ENCODE results near the gene ABHD17B. TPM values are rescaled to one million over a fixed set of nuclear protein-coding genes. Genes with fewer than 3 reads are reported as not detected.

ABHD17B gene
- total RNA-seq, 4 donors from 2014 or later, result 11.5 to 67.2 (median 16.2) TPM

GRCh38 chr9:71924576-71924975 is 13.6 kb upstream of the ABHD17B start:
- peak overlapping the region in 1 of 2 donors; percentile 12 for H3K27ac ChIP-seq

DNA sequence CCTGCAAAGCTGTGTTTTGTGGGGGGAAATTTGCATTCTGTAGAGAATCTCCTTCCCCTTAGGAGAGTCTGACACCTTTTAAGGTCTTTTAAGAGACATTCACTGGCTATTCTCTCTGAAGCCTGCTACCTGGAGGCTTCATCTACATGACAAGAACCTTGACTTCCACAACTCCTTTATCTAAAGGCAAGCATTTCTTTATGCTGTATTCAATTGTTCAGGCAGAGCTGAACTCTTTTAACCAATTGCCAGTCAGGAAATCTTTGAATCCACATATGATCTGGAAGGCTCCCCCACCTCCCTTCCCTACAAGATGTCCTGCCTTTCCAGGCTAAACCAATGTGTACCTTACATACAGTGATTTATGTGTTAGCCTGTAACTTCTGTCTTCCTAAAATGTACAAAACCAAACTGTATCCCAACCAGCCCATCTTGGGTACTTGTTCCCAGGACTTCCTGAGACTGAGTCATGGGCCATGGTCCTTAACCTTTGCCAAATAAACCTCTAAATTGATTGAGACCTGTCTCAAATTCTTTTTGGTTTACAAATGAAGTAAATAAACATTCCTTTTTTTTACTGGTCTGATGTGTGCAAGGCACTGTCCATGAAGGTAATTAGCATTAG is 10.3 kb upstream of the ABHD17B start:
- Histone ChIP-seq H3K36me3 (no peaks in the 10 kb centered on the region), H3K4me3 (no peak overlapping the region), H3K4me1 (no peaks in the 10 kb centered on the region), H3K27me3 (no peaks in the 10 kb centered on the region), H3K27ac (no peak overlapping the region), H3K9me3 (no peaks in the 10 kb centered on the region)
- no peak for DNase-seq
- TF ChIP-seq CTCF (IDR thresholded peaks at IDR 0.05) (no peak), POLR2A (IDR thresholded peaks at IDR 0.05) (no peak)
- intact Hi-C loops (cut with DNase I; ENCODE audit: low total_unique reads), result no loop called here

More at GRCh38 chr9:71924576-71924975, 13.6 kb upstream of the ABHD17B start:
- no peaks in the 10 kb centered on the region for H3K36me3 ChIP-seq
- H3K9me3 ChIP-seq, result no peaks in the 10 kb centered on the region
- TF ChIP-seq CTCF (IDR thresholded peaks at IDR 0.05) (no peak), POLR2A (IDR thresholded peaks at IDR 0.05) (no peak)
- no peak for DNase-seq
- intact Hi-C loops (cut with DNase I; ENCODE audit: low total_unique reads), result no loop called here
- H3K27me3 ChIP-seq, result no peaks in the 10 kb centered on the region
- H3K4me1 ChIP-seq, result no peaks in the 10 kb centered on the region
- H3K4me3 ChIP-seq, result no peak overlapping the region

GRCh38 chr9:71920456-71921189 is 9.6 kb upstream of the ABHD17B start:
- no peaks in the 10 kb centered on the region for H3K4me1 ChIP-seq
- H3K9me3 ChIP-seq, result no peaks in the 10 kb centered on the region
- DNase-seq, result no peak
- no peaks in the 10 kb centered on the region for H3K36me3 ChIP-seq
- intact Hi-C loops (cut with DNase I; ENCODE audit: low total_unique reads), result no loop called here
- no peak overlapping the region for H3K4me3 ChIP-seq
- no peak for TF ChIP-seq POLR2A (IDR thresholded peaks at IDR 0.05)
- no peak for TF ChIP-seq CTCF (IDR thresholded peaks at IDR 0.05)
- no peaks in the 10 kb centered on the region for H3K27me3 ChIP-seq
- no peak overlapping the region for H3K27ac ChIP-seq

DNA sequence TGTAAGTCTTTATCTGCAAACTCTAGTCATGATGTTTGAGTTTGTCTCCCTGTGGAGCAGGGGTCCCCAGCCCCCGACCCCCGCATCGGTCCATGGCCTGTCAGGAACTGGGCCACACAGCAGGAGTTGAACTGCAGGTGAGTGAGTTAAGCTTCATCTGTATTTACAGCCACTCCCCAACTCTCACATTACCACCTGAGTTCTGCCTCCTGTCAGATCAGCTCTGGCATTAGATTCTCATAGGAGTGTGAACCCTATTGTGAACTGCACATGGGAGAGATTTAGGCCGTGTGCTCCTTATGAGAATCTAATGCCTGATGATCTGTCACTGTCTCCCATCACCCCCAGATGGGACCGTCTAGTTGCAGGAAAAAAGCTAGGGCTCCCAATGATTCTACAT is 7.4 kb upstream of the ABHD17B start:
- intact Hi-C loops (cut with DNase I; ENCODE audit: low total_unique reads), result no loop called here
- H3K4me1 ChIP-seq, result no peaks in the 10 kb centered on the region
- no peak for DNase-seq
- no peak overlapping the region for H3K4me3 ChIP-seq
- no peaks in the 10 kb centered on the region for H3K27me3 ChIP-seq
- TF ChIP-seq POLR2A (IDR thresholded peaks at IDR 0.05), result no peak
- no peak for TF ChIP-seq CTCF (IDR thresholded peaks at IDR 0.05)
- no peaks in the 10 kb centered on the region for H3K9me3 ChIP-seq
- H3K27ac ChIP-seq, result no peak overlapping the region
- no peaks in the 10 kb centered on the region for H3K36me3 ChIP-seq

- H3K9me3 ChIP-seq, result no peaks in the 10 kb centered on the region
- H3K4me3 ChIP-seq, result no peak overlapping the region
- intact Hi-C loops (cut with DNase I; ENCODE audit: low total_unique reads), result no loop called here
- TF ChIP-seq CTCF (IDR thresholded peaks at IDR 0.05) (no peak), POLR2A (IDR thresholded peaks at IDR 0.05) (no peak)
- no peak for DNase-seq
- H3K27ac ChIP-seq, result no peak overlapping the region
- no peaks in the 10 kb centered on the region for H3K36me3 ChIP-seq
- H3K27me3 ChIP-seq, result no peaks in the 10 kb centered on the region
- peaks cover 0 to 4% of the 10 kb centered on the region in 2 donors for H3K4me1 ChIP-seq
Observed at GRCh38 chr9:71916834-71917534, 6.0 kb upstream of the ABHD17B start.
